ENCODE results near the gene EDNRA. TPM values are rescaled to one million over a fixed set of nuclear protein-coding genes. Genes with fewer than 3 reads are reported as not detected.

EDNRA gene
- total and polyA plus RNA-seq, 2 of the 8 experiments (the other 6 are each of a cell fraction or from before 2014, with no cell fraction given) = 1.7 to 3.3 TPM

DNA sequence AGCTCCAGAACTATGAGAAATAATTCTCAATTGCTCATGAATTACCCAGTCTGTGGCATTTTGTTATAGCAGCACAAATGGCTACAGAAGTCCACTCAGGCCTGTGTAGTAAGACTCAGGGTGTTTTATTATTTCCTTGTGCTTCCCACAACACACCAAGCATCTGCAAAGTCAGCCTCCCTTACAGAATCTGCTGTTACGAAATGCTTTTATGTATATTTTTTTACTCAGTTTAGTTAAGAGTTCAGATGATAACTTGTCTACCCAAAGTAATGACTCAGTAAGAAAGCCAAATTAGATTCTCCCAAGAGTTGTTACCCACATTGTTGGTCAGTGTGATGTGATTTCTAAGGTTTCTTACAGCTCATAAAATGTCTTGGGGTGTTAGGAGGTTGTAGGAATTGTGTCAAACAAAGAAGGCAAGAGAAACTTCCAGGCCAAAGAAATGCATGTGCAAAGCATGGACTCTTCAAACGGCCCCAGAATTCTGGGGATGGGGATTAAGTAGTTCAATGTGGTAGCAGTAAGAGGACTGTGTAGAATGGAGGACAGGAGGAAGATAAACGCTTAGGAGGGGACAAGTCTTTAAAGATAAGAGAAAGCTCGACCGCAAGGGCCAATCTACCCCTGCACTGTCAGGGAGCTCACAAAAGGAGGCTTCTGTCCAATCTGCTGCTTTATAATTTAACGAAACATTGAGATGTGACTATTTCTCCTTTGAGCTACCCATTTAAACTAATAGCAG is 100.9 kb downstream of the EDNRA start (continued):
- TF ChIP-seq CHD7 (IDR thresholded peaks at IDR 0.05; ENCODE audit: insufficient replicate concordance, low read length) = no peak
- TF ChIP-seq, protein P1, sequence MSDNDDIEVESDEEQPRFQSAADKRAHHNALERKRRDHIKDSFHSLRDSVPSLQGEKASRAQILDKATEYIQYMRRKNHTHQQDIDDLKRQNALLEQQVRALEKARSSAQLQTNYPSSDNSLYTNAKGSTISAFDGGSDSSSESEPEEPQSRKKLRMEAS (IDR thresholded peaks at IDR 0.05) = no peak
- TF ChIP-seq KDM5A (IDR thresholded peaks at IDR 0.05; ENCODE audit: low read length) = no peak
- no peak for TF ChIP-seq SUZ12 (IDR thresholded peaks at IDR 0.05; ENCODE audit: low read length)
- no peak for TF ChIP-seq RNF2 (IDR thresholded peaks at IDR 0.05; ENCODE audit: borderline replicate concordance, low read depth, low read length, missing control alignments, poor library complexity, severe bottlenecking)
- no peak for TF ChIP-seq GABPA (IDR thresholded peaks at IDR 0.05; ENCODE audit: borderline replicate concordance, insufficient read depth, low read length)
- no peak for TF ChIP-seq SP2 (IDR thresholded peaks at IDR 0.05; ENCODE audit: low read length)
- TF ChIP-seq POLR2A (IDR thresholded peaks at IDR 0.05; ENCODE audit: control extremely low read depth in 1 of 2, low read depth in 2 of 2, low read length in 2 of 2) = no peak
- TF ChIP-seq TAF7 (optimal IDR thresholded peaks at IDR 0.05; ENCODE audit: borderline replicate concordance, low read depth, low read length) = no peak
- no peak for TF ChIP-seq MAFK (IDR thresholded peaks at IDR 0.05; ENCODE audit: low read depth, low read length)

Data from H1 (cell line).